Lower lobe of right lung (tissue), 2 donors: ENCODE data around the gene CTBP1. TPM values are rescaled to one million over a fixed set of nuclear protein-coding genes. Genes with fewer than 3 reads are reported as not detected.

Source experiments
- ATAC-seq, 2 donors: fragments of 200-7000 bp; cut with Tn5 transposase; one replicate each; pipeline ENCODE4 v1.9.1; 2020 to 2022; ENCODE audit warnings: mild to moderate bottlenecking in 2 of 2, moderate library complexity in 2 of 2
- DNase-seq: peaks from one replicate; pipeline ENCODE4 v3.0.0-alpha.2; 2020
- H3K27ac ChIP-seq: fragments of 200-600 bp; one replicate; pipeline ENCODE4 v1.8.0; 2022
- H3K27me3 ChIP-seq: fragments of 200-600 bp; one replicate; pipeline ENCODE4 v1.8.0; 2022; ENCODE audit warnings: low read depth
- H3K36me3 ChIP-seq: fragments of 200-600 bp; one replicate; pipeline ENCODE4 v1.8.0; 2022; ENCODE audit warnings: mild to moderate bottlenecking
- H3K4me1 ChIP-seq: fragments of 200-600 bp; one replicate; pipeline ENCODE4 v1.8.0; 2022
- H3K4me3 ChIP-seq: fragments of 200-600 bp; one replicate; pipeline ENCODE4 v1.8.0; 2022; ENCODE audit warnings: mild to moderate bottlenecking
- H3K9me3 ChIP-seq: fragments of 200-600 bp; one replicate; pipeline ENCODE4 v1.8.0; 2022
- CTCF ChIP-seq: fragments of 200-600 bp; IDR thresholded peaks from one replicate; pipeline ENCODE4 v1.8.0; 2022; ENCODE audit warnings: antibody characterized with exemption, mild to moderate bottlenecking
- intact Hi-C: fragments of 100-400 bp; cut with DNase I; formaldehyde crosslinking; loops from one replicate; pipeline ENCODE4 v1.11.0; 2022
- total RNA-seq: library from RNA; stranded (reverse); fragmentation: NEBNext Ultra II Directional; extraction: Animal tissue kit (Norgen Biotek cat#: 25700); gene quantifications from one replicate; pipeline ENCODE4 v1.2.1, GENCODE V29; 2021
- donor health status: DM: no; HTN: yes; CAD: no; lungs with severe emphysema.

The CTBP1 gene
- total RNA-seq, 1 donor from 2014 or later: 165 TPM

GRCh38 chr4:1204286-1204827 is 44.6 kb downstream of the CTBP1 start:
- H3K36me3 ChIP-seq: no peaks in the 10 kb centered on the region
- peak; percentile 32 for DNase-seq
- H3K27me3 ChIP-seq: no peaks in the 10 kb centered on the region
- H3K27ac ChIP-seq: peak overlapping the region; percentile 88
- intact Hi-C loops: no loop called here
- no peaks in the 10 kb centered on the region for H3K9me3 ChIP-seq
- no peak for TF ChIP-seq CTCF
- H3K4me3 ChIP-seq: peak overlapping the region; percentile 27
- ATAC-seq: no peak
- H3K4me1 ChIP-seq: peaks cover 88% of the 10 kb centered on the region

- H3K4me3 ChIP-seq: no peak overlapping the region
- intact Hi-C loops: no loop called here
- no peak for TF ChIP-seq CTCF
- peak overlapping the region; percentile 88 for H3K27ac ChIP-seq
- no peaks in the 10 kb centered on the region for H3K9me3 ChIP-seq
- H3K36me3 ChIP-seq: no peaks in the 10 kb centered on the region
- ATAC-seq: no peak
- peaks cover 77% of the 10 kb centered on the region for H3K4me1 ChIP-seq
- H3K27me3 ChIP-seq: no peaks in the 10 kb centered on the region
- DNase-seq: no peak
These were observed 45.8 kb downstream of the CTBP1 start for GRCh38 chr4:1203026-1203616.

GRCh38 chr4:1202526-1203011 is 46.4 kb downstream of the CTBP1 start:
- Histone ChIP-seq H3K27me3 (no peaks in the 10 kb centered on the region), H3K27ac (peak overlapping the region; percentile 88), H3K36me3 (no peaks in the 10 kb centered on the region), H3K4me1 (peaks cover 71% of the 10 kb centered on the region), H3K4me3 (peak overlapping the region; percentile 3), H3K9me3 (no peaks in the 10 kb centered on the region)
- intact Hi-C loops: no loop called here
- no peak for DNase-seq
- no peak for ATAC-seq
- no peak for TF ChIP-seq CTCF

- ATAC-seq (peak; percentile 73 to 74), DNase-seq (peak; percentile 68)
- Histone ChIP-seq H3K4me3 (peak overlapping the region; percentile 38), H3K27me3 (no peaks in the 10 kb centered on the region), H3K36me3 (no peaks in the 10 kb centered on the region), H3K9me3 (no peaks in the 10 kb centered on the region), H3K4me1 (peaks cover 67% of the 10 kb centered on the region), H3K27ac (peak overlapping the region; percentile 88)
- intact Hi-C loops: no loop called here
- TF ChIP-seq CTCF: no peak
These were observed 46.9 kb downstream of the CTBP1 start for GRCh38 chr4:1201851-1202525.

GRCh38 chr4:1200425-1201035 is 48.4 kb downstream of the CTBP1 start:
- no peak for TF ChIP-seq CTCF
- Histone ChIP-seq H3K4me1 (peaks cover 59% of the 10 kb centered on the region), H3K4me3 (peak overlapping the region; percentile 38), H3K27me3 (no peaks in the 10 kb centered on the region), H3K36me3 (no peaks in the 10 kb centered on the region), H3K9me3 (no peaks in the 10 kb centered on the region), H3K27ac (peak overlapping the region; percentile 88)
- peak; percentile 58 for DNase-seq
- peak; percentile 44 to 52 for ATAC-seq
- intact Hi-C loops: no loop called here
